Activated T-helper 2 cell treated with anti-CD3 and anti-CD28 coated beads, Interferon-gamma antibody, Interleukin-2, Interleukin-4, amounts not matched to agents 10 μg/mL and 5 μg/mL and 100 μg/mL, durations not matched to agents 14 hours and 24 hours and 36 hours (primary cell): ENCODE results near the gene CYP4X1. TPM values are rescaled to one million over a fixed set of nuclear protein-coding genes. Genes with fewer than 3 reads are reported as not detected.

Source experiments
- total RNA-seq: library from RNA; stranded (reverse); gene quantifications from 2 replicates; pipeline ENCODE4 v1.2.3, GENCODE V29; 2022

The CYP4X1 gene
- total RNA-seq, 1 donor from 2014 or later: not detected

Other genes with a start within 250 kb of the CYP4X1 start
- not detected in 2 replicates for gene CYP4B1, start 224.6 kb upstream of the CYP4X1 start, total RNA-seq
- not detected in 2 replicates for gene CYP4A11, start 82.2 kb upstream of the CYP4X1 start, total RNA-seq
- gene CYP4Z1, start 43.6 kb downstream of the CYP4X1 start, total RNA-seq: not detected in 2 replicates
- not detected in 2 replicates for gene CYP4A22, start 113.8 kb downstream of the CYP4X1 start, total RNA-seq
- not detected in 2 replicates for gene PDZK1IP1, start 166.4 kb downstream of the CYP4X1 start, total RNA-seq
- not detected in 2 replicates for gene TAL1, start 208.6 kb downstream of the CYP4X1 start, total RNA-seq